ENCODE results near the gene CACUL1.
"Not testable (repeated sequence)": the region's sequence is repeated elsewhere in the genome, so short reads cannot be mapped to it uniquely, and the experiment has no call there.

Gene CACUL1

DNA sequence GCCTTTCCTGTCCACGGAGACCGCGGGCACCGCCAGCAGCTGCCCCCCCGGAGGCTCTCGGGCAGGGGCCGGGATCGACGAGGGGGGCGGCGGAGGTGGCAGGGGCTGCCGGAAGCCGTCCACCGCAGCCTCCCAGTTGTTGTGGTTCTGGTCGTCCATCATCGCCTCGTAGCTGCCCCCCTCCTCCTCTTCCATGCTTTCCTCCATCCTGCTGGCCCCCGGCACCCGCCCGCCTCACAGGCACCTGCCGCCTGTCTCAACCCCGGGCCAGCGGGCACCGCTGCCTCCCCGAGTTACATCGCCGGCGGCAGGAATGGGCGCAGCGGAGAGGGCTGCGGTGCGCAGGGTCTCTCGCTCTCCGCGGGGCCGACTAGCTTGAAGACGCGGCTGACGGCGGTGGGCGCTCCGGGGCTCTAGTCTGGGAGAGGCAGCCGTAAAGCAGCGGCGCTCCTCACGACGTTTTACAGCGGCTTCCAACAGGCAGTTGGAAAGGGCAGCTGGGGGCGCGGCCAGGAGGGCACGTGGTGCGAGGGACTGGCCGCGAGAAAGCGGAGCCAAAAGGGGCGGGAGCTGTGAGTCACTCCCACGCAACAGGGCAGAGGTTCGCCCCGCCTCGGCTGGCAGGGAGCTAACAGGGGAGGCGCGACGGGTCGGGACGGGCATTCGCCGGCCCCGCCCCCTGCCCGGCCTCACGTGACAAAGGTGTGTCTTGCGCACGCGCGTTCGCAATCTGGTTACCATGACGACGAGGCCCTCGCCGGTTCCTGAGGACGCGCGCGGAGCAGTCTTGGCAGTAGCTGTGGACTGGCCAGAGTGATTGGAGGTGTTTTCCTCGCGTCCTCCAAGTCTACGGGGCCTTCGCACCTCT is at the start of gene CACUL1:
Gene CACUL1 (minus strand): TSS at position 415 of the 868 bp plus-strand sequence. CDS start 208 bp downstream, at position 207.
- peak; percentile 100 for DNase-seq

DNA sequence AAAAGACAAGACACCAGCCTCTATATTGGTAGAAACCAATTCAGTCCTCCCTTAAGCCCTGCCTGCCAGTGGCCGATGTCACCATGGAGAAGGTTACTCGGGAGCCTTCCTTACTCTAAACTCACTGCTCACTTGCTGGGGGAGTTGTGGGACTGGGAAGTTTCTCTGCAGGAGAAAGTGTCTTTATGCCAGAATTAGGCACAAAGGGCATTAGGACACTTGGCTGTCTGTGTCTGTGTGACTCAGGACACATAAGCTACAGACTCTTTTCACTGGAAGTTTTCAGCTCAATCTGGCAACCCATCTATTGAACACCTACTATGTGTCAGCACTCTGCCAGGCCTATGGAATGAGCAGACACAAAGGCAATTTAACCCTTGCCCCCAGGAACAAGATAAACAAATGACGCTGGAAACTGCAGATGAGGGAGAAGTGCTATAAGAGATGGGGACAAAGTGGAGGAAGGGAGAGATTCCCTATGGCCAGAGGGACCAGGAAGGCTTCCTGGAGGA is 49.5 kb upstream of the CACUL1 start:
- no peak for DNase-seq

DNA sequence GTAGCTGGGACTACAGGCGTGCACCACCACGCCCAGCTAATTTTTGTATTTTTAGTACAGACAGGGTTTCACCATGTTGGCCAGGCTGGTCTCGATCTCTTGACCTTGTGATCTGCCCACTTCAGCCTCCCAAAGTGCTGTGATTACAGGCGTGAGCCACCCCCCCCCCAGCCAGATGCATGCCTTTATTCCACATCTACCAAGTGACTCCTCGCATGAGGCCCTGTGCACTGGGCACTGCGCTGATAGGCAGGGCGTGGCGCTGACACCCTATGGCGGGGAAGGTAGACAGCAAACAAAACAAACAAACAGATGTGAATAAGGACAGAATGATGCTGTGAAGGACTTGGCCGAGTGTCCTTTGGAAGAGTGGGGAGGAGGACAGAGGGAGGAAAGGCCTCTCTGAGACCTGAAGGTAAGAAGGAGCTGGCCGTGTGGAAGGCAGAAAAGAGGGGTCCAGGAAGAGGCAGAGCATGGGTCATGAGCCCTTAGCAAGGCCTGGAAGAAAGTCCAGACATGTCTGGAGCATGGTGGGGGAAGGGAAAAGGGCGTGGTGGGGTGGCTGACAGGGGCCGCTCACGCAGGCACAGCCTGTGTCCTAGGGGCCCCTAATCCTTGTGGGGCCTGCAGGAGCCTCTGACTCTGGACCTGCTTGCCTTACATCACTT is 47.5 kb upstream of the CACUL1 start:
- DNase-seq = no peak

DNA sequence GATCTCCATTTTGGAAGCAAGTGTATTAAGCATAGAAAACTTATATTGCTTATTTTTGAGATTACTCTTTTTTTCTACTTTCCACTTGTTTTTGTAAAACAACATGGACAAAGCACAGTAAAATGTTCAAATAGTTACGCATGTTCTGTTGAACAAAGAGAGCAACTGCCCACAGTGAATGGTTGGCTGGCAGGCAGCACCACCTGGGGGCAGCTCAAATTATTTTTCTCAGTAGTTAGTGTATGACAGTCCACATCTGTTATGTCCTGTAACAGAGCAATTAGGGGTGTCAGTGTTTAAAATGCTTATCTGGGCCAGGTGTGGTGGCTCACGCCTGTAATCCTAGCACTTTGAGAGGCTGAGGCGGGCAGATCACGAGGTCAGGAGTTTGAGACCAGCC is 46.1 kb upstream of the CACUL1 start:
- DNase-seq = no peak

DNA sequence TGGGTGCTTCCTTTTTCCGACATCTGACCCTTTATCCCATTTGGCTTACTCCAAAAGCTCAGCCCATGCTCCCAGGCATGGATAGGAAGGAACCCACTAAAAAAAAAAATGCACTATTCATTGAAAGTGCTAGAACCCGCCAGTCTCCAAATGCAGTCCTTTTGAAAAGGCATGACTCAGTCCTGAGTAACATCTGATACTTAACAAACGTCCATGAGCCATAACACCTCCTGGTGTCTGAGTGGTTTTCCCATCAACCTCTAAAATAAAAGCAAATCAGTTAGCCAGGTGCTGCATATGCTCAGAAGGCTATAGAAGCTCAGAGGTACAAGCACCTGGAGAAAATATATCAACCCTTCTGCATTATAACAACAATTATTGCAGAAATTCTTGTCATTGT is 45.0 kb upstream of the CACUL1 start:
- DNase-seq = no peak

DNA sequence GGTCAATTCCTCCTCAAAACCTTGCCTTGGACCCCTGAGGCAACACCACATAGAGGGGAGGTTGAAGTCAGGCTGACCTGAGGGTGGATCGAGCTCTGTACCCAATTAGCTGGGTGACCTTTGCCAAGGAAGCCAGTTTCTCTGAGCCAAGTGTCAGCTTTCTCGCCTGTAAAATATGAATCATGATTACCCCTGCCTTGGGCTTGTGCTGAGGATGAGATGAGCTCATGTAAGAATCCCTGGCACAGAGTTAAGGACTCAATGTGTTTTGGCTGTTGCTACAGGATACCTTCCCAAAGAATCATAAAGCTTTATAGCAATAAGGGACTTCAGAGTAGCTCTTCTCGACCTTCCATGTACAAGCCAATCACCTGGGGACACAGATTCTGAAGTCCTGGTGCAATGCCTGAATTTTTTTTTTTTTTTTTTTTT is 43.5 kb upstream of the CACUL1 start:
- DNase-seq = no peak

DNA sequence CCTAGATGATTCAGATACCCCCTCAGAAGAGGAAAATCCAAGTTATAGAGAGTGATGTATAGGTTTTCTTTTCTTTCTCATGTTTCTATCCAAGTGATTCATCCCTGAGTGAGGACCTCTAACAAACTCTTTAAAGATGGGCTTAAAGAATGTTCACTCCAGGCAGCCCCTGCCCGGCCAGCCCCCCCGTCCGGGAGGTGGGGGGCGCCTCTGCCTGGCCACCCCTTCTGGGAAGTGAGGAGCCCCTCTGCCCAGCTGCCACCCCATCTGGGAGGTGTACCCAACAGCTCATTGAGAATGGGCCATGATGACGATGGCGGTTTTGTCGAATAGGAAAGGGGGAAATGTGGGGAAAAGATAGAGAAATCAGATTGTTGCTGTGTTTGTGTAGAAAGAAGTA is 40.2 kb upstream of the CACUL1 start:
- not testable (repeated sequence) for DNase-seq

DNA sequence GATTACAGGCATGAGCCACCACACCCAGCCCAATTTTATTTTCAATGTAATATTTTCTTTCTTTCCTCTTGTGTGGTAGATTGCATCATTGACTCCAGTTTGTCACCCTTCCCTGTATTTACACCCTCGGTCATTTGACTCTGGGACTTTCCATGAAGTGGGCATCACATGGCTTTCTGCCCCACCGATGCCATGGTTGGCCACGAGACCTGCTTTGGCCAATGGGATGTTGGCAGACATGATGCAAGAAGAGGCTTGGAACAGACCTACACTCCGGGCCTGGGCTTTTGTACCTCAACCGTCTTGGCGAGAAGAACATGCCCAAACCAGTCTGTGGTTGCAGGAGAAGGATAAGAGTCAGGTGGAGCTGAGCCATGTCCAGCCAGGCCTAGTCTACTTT is 38.8 kb upstream of the CACUL1 start:
- no peak for DNase-seq

DNA sequence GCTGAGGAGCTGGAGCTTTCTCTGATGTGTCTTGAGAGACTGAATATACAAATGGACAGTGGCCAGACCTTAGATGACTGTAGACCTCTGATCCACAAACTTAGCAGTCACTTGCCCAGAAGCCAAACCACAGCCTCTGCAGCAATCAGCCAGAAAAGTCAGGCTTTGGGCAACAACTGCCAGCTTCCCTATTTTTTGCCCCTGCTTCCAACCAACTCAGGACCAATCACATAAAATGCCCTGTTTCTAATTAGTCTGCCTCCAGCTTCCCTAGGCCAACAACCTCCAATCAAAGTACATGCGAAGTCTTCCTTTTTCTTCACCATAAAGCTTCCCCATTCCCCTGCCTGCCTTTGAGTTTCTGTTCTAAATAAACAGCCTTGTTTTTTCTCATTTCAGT is 37.8 kb upstream of the CACUL1 start:
- no peak for DNase-seq

DNA sequence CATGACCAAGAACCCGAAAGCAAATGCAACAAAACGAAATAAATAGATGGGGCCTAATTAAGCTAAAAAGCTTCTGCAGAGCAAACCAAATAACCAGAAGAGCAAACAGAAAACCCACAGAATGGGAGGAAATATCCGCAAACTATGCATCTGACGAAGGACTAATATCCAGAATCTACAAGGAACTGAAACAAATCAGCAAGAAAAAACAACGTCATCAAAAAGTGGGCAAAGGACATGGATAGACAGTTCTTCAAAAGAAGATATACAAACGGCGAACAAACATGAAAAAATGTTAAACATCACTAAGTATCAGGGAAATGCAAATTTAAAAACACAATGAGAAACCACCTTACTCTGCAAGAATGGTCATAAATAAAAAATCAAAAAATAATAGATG is 35.3 kb upstream of the CACUL1 start:
- no peak for DNase-seq

DNA sequence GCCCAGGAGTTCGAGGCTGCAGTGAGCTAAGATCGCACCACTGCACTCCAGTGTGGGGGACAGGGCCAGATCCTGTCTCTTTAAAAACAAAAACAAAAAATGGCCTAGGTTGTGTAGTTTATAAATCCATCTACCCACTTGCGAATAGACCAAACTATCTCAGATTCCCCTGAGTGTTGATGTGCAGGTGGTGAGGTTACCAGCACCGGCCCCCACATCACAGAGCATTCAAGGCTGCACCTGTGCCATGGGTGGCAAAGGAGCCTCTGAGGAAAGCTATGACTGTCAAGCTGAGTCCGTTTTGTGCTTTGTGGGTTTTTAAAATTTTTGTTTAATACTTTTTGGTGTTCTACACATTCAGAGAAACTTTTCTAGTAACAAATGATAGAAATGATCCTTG is 30.8 kb upstream of the CACUL1 start:
- DNase-seq = no peak

DNA sequence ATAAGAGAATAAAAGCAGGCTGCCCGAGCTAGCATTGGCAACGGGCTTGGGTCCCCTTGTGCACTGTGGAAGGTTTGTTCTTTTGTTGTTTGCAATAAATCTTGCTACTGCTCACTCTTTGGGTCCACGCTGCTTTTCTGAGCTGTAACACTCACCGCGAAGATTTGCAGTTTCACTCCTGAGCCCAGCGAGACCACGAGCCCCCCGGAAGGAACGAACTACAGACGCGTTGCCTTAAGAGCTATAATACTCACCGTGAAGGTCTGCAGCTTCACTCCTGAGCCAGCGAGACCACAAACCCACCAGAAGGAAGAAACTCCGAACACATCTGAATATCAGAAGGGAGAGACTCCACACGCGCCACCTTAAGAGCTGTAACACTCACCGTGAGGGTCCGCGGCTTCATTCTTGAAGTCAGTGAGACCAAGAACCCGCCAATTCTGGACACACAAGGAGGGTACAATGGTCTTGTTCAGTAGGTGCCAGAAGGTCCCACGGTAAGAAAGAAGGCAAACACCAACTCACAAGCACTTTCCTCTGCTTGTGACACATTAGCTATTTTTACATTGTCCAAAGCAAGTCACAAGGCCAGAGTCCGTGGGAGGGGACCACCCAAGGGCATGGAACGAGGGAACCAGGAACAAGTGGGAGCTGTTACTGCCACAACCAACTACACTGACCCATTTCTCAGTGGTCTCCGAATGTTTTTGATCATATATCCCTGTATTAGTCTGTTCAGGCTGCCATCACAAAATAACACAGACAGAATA is 29.2 kb upstream of the CACUL1 start:
- DNase-seq = no peak

DNA sequence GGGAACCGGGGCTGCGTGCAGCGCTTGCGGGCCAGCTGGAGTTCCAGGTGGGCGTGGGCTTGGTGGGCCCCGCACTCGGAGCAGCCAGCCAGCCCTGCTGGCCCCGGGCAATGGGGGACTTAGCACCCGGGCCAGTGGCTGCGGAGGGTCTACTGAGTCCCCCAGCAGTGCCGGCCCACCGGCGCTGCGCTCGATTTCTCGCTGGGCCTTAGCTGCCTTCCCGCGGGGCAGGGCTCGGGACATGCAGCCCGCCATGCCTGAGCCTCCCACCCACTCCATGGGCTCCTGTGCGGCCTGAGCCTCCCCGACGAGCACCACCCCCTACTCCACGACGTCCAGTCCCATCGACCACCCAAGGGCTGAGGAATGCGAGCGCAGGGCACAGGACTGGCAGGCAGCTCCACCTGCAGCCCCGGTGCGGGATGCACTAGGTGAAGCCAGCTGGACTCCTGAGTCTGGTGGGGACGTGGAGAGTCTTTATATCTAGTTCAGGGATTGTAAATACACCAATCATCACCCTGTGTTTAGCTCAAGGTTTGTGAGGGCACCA is 28.2 kb upstream of the CACUL1 start:
- not testable (repeated sequence) for DNase-seq

DNA sequence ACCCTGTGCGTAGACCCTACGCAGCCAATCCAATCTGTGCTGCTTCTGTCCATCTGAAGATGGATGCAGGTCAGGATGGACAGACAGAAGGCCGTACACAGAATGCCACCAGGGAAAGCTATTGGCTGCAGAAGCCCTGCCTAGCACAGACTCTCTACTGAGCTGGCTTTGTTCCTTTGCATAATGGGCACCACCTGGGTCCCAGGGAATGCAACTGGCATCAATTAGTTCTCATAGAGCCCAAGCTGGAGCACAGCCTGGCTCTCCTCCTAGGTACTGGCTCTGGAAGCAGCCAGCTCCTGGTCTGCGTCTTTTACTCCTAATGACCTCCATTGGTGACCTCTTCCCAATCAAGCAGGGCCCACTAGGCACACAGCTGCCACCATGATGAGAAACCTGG is 26.8 kb upstream of the CACUL1 start:
- DNase-seq = no peak

DNA sequence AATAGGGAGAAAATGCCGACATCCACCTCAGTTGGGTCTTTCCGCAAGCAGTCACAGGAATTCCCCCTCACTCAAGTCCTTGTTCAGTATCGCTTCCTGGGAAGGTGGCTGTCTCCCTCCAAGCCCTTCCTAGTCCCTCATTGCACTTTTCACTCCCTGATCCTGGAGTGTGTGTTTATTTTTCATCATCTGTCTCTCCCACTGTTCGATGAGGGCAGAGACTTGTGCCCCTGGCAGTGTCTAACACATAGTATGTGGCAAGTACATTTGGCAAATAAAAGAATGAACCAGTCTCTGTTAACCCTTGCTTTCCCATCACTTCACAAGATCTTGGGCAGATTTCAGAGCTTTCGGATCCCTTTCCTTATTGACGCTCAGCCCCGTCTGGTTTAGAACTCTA is 24.0 kb upstream of the CACUL1 start:
- DNase-seq = no peak

DNA sequence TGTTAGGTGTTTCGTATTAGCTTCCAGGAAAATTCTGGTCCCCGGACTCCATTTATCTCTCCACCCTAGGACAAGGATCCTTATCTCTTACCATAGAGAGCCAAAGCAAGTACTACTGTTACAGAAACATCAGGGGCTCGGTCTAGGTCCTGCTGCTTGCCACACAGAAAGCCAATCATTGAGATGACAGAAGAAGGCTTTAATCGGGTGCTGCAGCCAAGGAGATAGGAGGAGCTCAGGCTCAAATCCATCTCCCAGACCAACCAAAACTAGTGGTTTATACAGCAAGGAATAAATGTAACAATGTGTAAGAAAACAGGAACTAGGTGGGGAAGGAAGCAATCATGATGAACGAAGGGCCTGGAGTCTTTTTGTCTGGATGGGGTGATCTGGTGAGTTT is 22.2 kb upstream of the CACUL1 start:
- DNase-seq = no peak

DNA sequence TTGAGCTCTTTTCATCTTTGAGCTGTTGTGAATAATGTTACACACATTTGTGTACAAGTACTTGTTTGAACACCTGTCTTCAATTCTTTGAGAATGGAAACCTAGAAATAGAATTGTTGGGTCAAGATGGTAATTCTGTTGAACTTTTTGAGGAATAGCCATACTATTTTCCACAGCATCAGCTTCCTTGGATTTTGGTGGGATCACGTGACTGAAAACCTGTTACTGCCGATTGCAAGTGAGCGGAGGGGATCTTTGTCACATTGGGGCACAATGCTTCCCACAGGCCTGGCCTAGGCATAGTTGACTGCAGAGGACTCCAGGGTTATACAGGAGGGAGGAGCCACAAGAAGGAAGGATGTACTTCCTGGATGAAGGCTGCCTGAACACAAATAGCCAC is 21.3 kb upstream of the CACUL1 start:
- DNase-seq = no peak

DNA sequence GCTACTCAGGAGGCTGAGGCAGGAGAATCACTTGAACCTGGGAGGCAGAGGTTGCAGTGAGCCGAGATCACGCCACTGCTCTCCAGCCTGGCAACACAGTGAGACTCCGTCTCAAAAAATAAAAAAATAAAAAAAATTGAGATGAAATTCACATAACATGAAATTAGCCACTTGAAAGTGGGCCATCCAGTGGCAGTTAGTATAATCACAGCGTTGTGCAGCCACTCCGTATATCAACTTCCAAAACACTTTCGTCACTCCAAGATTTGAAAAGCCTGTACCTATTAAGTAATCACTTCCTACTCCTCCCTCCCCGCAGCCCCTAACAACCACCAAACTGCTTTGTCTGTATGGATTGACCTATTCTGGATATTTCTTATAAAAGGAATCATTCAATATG is 20.7 kb upstream of the CACUL1 start:
- DNase-seq = no peak

DNA sequence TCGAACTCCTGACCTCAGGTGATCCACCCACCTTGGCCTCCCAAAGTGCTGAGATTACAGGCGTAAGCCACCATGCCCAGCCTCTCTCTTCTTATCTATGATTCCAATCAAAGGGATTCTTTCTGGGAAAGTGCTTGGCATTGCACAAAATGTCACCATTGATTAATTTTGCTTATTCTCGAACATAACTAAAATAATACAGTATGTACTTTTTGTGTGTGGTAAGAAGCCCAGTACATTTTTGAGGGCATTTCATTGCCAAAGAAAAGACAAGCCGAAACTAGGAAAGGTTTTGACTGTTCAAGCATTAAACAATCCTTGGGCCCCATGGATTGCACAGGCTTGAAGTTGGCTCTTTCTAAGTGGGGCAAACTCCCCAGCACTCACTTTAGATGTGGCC is 18.3 kb upstream of the CACUL1 start:
- no peak for DNase-seq

DNA sequence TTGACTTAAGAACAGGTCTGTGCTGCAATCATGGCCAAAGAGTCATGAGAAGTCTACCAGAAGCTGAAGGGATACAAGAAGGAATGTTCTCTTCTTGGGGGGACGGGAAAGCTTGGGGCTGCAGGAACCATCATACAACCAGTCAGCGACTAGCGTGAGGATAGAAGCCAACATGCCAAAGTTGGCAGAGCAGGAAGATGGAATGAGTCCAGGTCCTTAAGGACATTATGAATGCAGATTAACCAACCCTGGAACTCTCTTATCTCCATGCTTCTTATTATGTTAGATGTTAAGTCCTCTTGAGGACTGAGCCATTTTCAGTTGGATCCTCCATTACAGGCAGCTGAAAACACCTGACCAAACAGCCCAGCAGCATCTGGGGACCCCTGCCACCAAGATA is 17.2 kb upstream of the CACUL1 start:
- DNase-seq = no peak

DNA sequence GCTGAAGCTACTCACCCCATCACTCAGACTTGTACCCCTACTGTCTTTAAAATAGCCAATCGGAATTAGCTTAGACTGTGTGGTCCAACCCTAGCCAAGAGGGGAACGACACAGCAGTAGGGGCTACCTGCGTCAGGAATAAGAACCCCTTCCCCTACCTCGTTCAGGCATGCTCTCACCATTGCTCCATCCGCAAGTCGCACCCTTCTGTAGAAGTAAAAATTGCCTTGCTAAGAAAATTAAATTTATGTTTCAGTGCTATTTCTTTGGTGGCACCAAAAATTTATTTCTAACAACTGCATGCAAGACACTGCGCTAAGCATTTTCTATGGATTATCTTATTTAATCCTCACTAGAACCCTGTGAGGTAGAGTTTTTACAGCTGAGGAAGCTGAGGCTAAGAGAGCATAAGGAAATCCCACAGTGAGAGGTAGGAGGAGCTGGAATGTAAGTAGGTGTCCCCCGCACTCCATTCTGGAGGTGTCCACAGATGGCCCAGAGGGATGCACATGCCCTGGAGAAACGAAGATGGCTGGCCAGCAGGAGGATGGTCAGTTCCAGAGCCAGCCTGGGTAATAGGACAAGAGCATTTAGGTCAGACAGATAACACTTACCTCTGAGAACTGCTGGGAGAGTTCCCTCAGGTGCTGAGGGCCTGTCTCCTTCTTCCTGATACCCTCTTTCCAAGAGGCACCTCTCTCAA is 15.3 kb upstream of the CACUL1 start:
- no peak for DNase-seq
